RWPE1 (cell line): Measurements from ENCODE around the gene COL8A1.

Source experiments
- CTCF ChIA-PET: fragments of 350-600 bp; sonication (Branson Sonifier 250); formaldehyde crosslinking; extraction: SDS; loops from one replicate; lab custom pipeline; 2021; lab: Yijun Ruan, JAX
- POLR2A ChIA-PET: fragments of 400-600 bp; formaldehyde crosslinking; extraction: SDS; loops from one replicate; lab custom pipeline; 2020; ENCODE audit warnings: antibody characterized with exemption; ENCODE audit not compliant: low non-redundant PET; lab: Yijun Ruan, JAX
- DNase-seq: peaks from one replicate; pipeline ENCODE4 v3.0.0; 2012; ENCODE audit warnings: low spot score
- H3K27ac ChIP-seq: fragments of 450-650 bp; 2 replicates; pipeline ENCODE4 v1.5.1; 2017
- CTCF ChIP-seq: fragments of 450-650 bp; conservative IDR thresholded peaks from 2 replicates; pipeline ENCODE4 v1.5.1; 2017; ENCODE audit warnings: low read depth, mild to moderate bottlenecking

COL8A1 gene

GRCh38 chr3:99651531-99651930 is 13.1 kb downstream of the COL8A1 start:
- ChIA-PET CTCF (interaction anchor here (0.7 kb wide), 1 partner anchor 17 kb away, joined by 3 read pairs; no protein-coding TSS in a partner anchor), POLR2A (no interaction called here)
- H3K27ac ChIP-seq: peak overlapping the region; percentile 47
- no peak for TF ChIP-seq CTCF
- DNase-seq: peak; percentile 26

DNA sequence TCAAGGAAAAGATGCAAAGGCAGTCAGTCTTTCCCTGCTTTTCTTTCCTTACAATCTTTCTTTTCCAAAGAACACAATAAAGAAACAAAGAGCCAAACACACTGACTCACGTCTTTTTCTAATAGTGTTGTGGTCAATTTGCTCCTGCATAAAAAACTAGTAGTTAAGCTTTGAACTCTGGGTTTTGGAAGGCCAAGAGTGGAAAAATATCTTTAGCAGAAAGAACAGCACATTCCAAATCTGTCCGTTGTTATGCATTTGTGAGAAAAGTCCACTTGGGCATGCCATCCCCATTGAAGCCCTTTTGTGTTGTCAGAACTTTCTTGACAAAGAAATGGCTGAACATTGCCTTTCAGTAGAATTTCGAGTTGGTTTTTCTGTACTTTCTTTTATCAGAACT is 18.2 kb downstream of the COL8A1 start:
- ChIA-PET CTCF (interaction anchor here (0.6 to 1.0 kb wide), 3 partner anchors 12 to 144 kb away, joined by 3 to 6 read pairs (median 4); no protein-coding TSS in a partner anchor), POLR2A (no interaction called here)
- no peak for DNase-seq
- no peak for TF ChIP-seq CTCF
- H3K27ac ChIP-seq: no peak overlapping the region

DNA sequence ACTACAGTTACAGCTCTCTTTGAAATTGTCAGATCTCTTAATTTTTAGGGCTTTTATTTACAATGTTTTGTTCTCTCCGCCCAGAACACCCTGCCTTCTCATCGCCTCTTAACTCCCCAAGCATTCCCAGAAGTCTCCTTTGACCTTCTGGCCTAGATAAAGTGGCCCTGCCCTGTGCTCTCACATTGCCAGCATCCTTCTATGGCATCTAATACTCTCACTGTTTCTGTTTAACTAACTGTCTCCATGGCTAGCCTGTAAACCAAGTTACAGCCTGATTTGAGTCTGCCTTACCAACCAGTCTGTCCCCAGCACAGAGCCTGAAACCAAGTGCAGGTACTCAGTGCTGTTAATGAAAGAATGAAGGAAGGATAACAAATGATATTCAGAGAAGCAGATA is 19.9 kb downstream of the COL8A1 start:
- no peak for DNase-seq
- POLR2A ChIA-PET: no interaction called here
- H3K27ac ChIP-seq: no peak overlapping the region
- CTCF ChIA-PET: no interaction called here
- TF ChIP-seq CTCF: no peak

DNA sequence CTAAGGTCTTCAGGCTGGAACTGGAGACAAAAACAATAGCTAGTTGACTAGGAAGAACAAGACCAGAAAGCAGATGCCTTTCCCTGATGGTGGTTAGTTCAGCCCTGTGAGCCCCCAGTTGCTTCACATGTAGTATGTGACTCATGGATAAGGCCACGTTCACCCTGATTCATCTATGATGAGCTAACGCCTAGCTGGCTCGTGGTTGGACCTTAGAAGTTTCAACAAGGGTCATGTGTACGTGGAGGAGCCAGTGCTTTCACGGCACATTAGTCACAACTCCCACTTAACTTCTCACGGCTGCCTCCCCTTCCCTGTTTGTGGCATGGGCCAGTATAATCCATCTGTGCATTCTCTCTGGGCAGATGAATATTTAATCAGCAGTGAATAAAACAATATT is 20.6 kb downstream of the COL8A1 start:
- CTCF ChIA-PET: no interaction called here
- no peak for TF ChIP-seq CTCF
- peak; percentile 79 for DNase-seq
- no peak overlapping the region for H3K27ac ChIP-seq
- POLR2A ChIA-PET: no interaction called here

DNA sequence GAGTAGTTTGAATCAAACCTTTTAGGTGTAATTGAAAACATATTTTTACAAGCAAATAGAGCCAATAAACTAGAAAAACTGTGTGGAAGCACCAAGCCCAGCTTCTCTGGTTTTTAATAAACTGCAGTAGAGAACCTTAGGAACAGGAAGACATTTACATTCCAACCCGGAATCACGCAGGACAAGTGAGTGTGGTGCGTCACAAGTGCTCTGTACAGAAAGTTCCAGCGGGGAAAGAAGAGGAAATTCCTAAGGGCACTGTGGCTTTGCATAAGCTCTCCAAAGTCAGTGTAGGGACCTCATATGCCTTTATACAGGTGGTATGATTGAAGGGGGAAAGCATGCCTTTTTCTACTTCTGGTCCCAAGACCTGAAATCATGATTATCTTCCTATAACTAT is 21.6 kb downstream of the COL8A1 start:
- no peak for TF ChIP-seq CTCF

GRCh38 chr3:99662838-99663570 is 24.6 kb downstream of the COL8A1 start:
- ChIA-PET CTCF (interaction anchor here (0.6 kb wide), 1 partner anchor 96 kb away, joined by 3 read pairs; no protein-coding TSS in a partner anchor), POLR2A (no interaction called here)
- no peak overlapping the region for H3K27ac ChIP-seq
- TF ChIP-seq CTCF: no peak
- no peak for DNase-seq

More for the DNA sequence above, 21.6 kb downstream of the COL8A1 start:
- CTCF ChIA-PET: no interaction called here
- no peak for DNase-seq
- no peak overlapping the region for H3K27ac ChIP-seq
- POLR2A ChIA-PET: no interaction called here
